Stimulated activated CD4-positive, alpha-beta T cell treated with anti-CD3 and anti-CD28 coated beads, Interleukin-2, amount 100 ng/mL, for 24 hours (primary cell): ENCODE results near the gene CFAP300.

Experiments used
- DNase-seq, 2 donors: peaks; one replicate each; pipeline ENCODE4 v3.0.0-alpha.2; 2020

CFAP300 gene

DNA sequence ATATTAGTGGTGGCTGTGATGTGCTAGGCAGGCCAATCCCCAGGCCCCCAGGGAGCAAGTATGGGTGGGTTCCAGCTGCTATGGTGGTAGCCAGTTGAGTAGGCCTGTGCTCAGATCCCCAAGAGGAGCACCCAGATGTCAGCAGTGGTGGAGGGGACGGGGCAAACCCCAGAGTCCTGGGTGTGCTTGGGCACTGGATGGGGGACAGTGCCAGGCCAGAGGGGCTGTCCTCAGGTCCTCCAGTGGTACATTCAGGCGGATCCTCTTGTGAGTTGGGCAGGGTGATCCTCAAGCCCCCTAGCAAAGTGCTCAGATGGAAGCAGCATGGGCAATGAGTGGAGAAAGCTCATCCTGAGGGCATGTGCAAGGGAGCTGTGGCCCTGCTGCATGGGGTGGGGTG is 26.0 kb downstream of the CFAP300 start:
- no peak for DNase-seq

- DNase-seq, result no peak
Observed at GRCh38 chr11:102079625-102080024, 32.4 kb downstream of the CFAP300 start.

DNA sequence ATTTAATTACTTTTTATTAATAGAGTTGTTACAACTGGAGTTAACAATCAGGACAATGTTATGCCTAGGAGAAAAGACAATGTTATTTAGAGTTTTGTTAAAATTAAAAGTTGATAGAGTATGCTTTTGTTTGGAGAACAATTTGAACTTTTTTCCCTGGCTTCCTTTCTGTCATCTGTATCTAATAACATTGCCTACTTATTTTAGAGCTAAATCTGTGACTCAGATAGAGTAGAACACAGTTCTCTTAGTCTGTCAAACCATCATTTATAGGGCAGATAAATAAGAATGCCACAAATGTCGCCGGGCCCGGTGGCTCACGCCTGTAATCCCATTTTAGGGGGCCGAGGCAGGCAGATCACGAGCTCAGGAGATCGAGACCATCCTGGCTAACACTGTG is 34.1 kb downstream of the CFAP300 start:
- DNase-seq, result no peak

- DNase-seq, result no peak
Observed at GRCh38 chr11:102085864-102086551, 38.8 kb downstream of the CFAP300 start.

- DNase-seq, result no peak
Observed at GRCh38 chr11:102097186-102097585, 49.9 kb downstream of the CFAP300 start.

- DNase-seq, result no peak
Observed at GRCh38 chr11:102099755-102100154, 52.5 kb downstream of the CFAP300 start.

DNA sequence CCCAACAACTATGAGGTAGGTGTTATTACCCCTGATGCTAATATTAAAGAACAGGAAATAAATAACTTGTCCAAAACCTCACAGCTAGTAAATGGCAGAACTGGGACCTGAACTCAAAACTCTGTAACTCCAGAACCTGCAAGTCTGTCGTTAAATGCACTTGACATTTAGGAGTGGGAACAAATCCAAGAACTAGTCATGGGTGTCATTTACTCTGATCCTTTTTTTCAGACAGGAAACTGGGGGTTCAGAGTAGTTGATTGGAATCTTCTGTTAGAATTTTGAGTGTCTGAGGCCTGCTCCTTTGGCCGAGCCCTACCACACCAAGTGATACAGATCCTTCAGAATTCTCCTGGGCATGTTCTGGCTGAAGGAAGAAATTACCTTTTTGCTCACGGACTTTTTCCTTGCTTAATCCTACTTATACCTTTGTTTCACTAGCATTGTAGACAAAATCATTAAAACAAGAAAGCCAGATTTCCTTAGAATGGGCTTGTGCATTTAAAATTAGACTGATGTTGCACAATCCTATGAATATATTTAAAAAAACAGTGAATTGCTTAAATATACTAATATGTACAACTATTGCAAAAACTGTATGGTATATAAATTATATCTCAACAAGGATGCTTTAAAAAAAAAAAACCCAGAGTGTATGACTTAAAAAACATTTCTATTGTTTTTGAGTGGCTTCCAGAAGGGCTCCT is 61.6 kb downstream of the CFAP300 start:
- DNase-seq, result no peak

- peak; percentile 68 to 77 for DNase-seq
Observed at GRCh38 chr11:102109896-102110760, 62.9 kb downstream of the CFAP300 start, which contains the start of gene YAP1. YAP1 (plus strand) TSS chr11:102110447; CDS start chr11:102110849, 402 bp downstream.

- DNase-seq, result no peak
Observed at GRCh38 chr11:102110761-102111010, 63.4 kb downstream of the CFAP300 start.

DNA sequence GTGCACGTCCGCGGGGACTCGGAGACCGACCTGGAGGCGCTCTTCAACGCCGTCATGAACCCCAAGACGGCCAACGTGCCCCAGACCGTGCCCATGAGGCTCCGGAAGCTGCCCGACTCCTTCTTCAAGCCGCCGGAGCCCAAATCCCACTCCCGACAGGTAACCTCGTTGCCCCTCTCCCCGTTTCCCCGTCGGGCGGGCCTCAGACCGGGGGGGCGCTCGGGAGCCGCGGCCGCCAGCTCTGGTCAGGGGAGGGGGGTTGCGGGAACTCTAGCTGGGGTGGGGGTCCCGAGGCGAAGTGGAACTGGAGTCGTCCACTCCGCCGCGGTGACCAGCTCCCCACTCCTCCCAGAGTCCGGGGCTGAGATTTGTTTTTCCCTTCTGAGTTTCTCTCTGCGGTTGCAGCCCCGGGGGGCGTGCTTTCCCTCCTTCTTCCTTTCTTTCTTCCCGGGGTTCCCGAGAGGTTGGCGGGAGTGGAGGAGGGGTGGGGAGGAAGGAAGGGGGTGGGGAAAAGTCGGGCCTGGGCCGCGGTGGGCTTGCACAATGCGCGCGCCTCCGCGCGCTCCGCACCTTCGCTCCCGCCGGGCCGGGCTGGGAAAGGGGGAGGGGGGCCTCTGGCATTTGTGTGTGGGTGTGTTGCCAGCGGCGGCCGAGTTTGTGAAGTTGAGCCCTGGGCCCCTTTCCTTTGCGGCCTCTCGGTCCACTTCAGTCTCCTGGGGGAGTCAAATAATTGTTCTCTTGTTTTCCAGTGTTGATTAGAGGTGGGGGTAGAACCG is 64.0 kb downstream of the CFAP300 start:
- peak in 1 of 2 donors; percentile 22 for DNase-seq

DNA sequence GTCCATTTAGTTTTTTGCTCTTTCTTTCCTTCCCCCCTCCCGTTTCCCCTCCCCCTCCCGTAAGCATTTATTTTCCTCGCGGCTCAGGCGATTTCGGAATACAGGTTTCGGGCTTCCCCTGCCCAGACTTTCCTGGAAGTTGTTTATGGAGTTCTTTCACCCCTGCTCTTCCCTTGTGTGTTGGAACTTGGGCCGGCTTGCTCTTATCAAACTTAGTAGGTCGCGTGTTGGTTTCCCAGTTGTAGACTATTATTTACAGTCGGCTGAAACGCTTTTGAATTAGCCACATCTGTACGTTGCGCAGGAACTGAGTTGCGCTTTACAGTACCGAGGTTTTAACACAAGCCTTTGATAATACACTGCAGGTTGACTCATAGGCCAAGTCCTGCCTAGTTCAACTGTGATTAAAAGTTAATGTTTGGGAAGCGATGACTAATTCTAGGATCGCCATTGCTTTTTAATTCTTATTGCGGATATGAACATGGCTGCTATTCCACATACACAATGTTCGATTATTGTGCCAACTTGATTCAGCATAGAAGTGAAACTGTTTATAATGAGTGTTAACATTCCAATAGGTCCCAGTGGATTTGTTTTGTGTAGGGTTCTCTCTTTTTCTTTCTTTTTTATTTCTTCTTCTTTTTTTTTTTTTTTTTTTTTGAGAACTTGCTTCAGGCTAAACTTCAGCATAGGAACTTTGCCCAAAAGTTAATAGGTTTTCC is 64.7 kb downstream of the CFAP300 start:
- DNase-seq, result peak in 1 of 2 donors; percentile 9

DNA sequence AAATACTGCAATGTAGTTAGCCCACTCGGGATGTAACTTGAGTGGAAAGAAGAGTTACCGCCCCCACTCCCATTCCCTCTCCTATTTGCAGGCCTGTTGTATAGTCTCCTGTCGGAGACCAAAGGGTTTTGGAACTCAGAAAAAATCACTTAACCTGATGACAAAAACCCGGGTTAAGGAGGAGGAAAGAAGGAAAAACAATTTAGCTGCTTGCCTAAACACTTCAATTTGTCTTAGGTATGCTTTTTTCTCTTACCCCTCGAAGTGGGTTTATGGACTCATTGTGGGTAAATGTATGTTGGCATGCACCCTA is 65.2 kb downstream of the CFAP300 start:
- no peak for DNase-seq

- no peak for DNase-seq
Observed at GRCh38 chr11:102114032-102114431, 66.8 kb downstream of the CFAP300 start.

DNA sequence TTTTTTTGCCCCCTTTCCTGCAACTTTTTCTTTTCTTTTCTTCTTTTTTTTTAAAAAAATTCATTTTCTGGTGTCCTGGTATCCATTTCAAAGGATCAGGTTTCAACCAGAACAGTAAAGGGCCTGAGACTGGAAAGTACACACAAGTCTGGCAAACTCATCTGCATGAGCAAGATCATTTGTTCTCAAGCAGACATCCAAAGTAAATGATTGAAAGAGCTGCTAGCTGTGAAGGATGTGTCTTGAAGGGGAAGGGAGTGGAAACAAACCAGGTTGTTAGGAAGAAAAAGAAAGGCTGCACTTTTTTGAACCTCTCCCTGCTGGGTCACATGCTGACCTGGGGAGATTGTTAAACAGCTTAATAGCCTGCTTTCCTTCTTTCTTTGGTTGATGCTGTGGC is 68.3 kb downstream of the CFAP300 start:
- DNase-seq, result no peak

DNA sequence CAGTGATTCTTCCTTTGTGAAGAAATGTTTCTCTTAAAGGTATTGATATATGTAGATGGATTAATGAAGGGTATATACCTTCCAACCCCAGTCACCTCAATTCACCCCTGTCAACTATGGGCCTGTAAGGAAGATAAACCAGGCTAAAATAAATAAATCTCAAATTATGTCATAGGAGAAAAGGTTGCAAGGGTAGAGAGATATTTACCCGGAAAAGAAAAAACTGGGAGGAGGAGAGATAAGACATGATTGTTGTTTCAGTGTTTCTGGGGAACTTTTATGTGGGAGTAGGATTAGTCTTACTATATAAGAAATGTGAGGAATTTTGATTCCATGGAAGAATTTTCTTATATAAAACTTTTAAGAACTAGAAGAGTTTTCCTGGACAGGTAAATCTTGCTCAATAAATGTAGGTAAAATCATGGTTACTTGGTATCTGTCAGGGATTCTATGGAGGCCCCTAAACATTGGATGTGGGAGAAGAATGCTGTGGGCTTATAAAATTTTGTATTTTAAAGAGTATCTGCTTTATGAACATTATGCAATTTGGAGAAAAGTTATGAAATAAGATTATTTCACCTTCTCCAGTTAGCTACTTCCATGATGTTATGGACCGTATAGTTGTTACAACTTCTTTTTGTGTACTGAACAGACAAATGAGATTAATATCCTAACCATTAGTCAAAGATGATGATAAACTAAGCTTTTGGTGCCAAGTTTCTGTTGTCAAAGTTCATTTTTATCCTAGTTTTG is 69.4 kb downstream of the CFAP300 start:
- no peak for DNase-seq

GRCh38 chr11:102117472-102118113 is 70.4 kb downstream of the CFAP300 start:
- no peak for DNase-seq

DNA sequence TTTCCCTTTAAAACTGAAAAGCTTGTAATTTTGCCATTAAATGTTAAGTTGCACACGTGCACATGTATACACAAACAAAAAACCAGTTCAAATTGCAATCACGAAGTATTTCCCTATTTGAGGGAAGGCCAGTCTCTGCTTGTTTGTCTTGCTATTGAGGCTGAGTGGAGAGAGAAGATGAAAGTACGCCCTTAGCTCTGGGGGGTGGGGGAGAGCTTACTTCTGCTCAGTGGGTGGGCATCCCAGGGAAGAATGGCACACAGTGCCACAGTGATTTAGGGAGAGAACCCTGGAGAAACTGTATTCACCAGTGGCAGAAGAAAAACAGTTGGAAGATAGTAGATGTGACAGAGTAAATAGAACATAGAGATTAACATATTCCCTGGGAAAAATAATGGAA is 71.7 kb downstream of the CFAP300 start:
- DNase-seq, result no peak

GRCh38 chr11:102119997-102120396 is 72.8 kb downstream of the CFAP300 start:
- DNase-seq, result no peak

GRCh38 chr11:102120437-102120973 is 73.3 kb downstream of the CFAP300 start:
- no peak for DNase-seq

- no peak for DNase-seq
Observed at GRCh38 chr11:102121329-102121728, 74.1 kb downstream of the CFAP300 start.
